HG03439 (cell line): ENCODE data around the gene HSPG2.
"Not testable (repeated sequence)": the region's sequence is repeated elsewhere in the genome, so short reads cannot be mapped to it uniquely, and the experiment has no call there.

ENCODE experiments used
- ATAC-seq: cut with Tn5 transposase; IDR thresholded peaks from one replicate; pipeline ENCODE4 v1.9.1; 2021; ENCODE audit warnings: mild to moderate bottlenecking, moderate library complexity; ENCODE audit not compliant: unreplicated experiment

Gene HSPG2

DNA sequence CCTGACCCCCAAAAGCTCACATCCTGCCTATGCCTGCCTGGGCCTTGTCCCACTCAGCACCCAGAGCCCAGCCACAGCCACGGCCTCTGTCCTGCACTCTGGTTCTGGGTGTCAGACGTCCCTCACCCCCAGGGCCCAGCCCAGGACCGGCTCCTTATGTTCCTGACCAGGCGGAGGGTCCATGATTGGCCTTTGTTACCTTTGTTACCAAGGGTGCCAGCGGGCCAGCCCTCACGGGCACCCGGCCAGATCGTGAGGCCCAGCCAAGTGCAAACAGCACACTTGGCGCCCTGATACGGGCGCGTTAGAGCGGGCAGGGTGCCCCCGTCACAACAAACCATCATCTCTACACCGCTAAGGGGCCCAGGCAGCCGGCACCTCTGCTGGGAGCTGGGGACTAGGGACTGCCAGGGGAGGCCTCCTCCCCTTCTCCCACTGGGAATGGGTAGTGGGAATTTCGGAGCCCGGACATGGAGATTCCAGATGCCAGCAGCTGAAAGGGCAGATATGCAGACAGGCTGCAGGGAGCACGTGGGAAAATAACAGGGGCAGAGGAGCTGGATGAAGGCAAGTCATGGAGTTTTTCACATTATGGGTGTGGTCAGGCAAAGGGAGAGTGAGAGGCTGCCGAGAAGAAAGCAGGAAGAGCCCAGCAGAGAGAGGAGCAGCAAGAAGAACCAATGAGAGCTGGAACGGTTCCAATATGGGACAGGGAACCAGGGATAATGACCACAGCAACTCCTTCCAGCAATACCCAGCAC is 22.1 kb downstream of the HSPG2 start:
- ATAC-seq: no peak

DNA sequence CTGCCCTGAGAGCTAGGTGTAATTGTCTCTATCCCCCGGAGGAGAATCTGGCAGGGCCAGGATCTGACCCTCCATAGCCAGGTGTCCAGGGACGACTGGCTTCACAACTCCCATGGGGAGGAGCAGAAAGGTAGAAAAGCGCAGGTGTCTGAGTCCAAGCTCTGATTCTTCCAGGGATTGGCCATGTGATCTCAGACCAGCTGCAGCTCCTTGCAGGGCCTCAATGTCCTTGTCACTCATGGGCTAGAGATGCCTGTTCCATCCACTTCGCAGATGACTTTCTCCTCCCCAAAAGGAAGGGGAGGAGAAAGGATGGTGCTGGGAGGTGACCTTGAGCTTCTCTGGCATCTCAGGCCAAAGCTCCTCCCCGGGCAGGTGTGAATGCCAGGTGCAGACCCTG is 22.7 kb downstream of the HSPG2 start:
- no peak for ATAC-seq

DNA sequence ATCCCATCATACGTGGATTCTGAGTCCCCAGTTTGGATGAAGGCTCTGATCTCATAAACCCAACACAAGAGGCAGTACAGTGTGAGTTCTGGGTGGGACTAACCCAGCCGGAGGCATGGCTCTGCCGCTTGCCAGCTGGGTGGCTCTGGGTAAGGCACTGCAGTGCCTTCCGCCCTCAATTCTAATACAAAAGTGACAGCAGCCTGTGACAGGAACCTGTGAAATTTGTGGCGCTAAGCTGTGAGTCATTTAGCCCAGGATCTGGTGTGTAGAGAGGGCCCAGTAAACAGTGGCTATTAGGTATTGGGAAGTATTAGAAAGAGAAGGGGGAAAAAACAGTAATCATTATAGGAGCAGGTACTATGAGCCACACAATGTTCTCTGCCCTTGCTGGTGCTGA is 23.3 kb downstream of the HSPG2 start:
- no peak for ATAC-seq

DNA sequence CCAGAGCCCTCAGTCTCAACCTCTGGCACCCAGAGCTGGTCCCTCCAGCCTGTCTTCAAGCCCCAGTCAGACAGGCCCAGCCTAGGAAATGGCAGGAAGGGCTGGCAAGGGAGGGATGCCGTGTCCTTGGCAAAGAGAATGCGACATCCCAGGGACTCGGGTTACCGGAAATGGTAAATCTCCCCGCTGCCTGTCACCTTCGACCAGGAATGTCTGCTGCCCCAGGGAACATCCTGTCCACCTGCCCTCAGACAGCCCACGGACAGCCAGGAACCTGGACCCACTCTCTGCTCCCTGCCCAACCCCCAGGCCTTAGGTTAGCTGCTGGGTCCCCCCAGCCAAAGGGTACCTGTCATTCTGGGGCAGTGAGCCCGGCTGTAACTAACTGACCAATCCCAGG is 23.9 kb downstream of the HSPG2 start:
- no peak for ATAC-seq

- no peak for ATAC-seq
These were observed 24.9 kb downstream of the HSPG2 start for GRCh38 chr1:21912038-21912758.

DNA sequence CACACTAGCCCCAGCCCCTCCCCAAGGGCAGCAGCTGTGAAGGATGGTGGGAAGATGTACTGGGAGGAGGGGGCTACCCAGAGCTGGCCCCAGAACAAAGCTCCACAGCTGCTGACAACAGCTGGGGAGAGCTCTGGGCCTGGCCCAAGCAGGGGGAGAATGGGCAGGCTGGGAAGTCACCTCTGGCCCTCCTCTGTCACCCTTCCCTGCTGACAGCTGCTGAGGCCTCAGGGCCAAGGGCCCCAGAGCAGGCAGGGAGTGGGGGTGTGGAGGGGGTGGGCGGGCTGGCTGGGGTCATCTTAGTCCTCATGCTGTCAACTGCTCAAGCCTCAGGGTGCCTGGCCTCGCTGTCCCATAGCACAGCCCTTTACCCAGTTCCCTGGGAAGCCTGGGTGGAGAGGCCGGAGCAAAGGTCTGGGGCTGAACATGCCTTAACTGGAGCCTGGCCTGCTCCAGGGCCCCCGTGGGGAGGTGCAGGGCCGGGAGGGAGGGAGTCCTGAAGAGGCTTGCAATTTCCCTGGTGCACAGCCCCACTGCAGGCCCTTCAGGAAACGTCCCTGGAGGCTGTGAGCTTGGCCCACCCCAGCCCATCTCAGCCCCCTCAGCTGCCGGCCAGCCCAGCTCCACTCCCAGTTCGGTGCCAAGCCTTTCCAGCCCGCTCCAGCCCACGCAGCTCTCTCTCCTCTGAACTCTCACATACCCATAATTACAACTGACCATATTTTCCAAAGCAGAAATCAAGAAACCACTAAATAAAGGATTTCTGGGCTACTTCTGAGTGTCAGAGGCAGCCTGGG is 25.7 kb downstream of the HSPG2 start:
- ATAC-seq: no peak

- ATAC-seq: no peak
These were observed 26.4 kb downstream of the HSPG2 start for GRCh38 chr1:21910558-21911204.

DNA sequence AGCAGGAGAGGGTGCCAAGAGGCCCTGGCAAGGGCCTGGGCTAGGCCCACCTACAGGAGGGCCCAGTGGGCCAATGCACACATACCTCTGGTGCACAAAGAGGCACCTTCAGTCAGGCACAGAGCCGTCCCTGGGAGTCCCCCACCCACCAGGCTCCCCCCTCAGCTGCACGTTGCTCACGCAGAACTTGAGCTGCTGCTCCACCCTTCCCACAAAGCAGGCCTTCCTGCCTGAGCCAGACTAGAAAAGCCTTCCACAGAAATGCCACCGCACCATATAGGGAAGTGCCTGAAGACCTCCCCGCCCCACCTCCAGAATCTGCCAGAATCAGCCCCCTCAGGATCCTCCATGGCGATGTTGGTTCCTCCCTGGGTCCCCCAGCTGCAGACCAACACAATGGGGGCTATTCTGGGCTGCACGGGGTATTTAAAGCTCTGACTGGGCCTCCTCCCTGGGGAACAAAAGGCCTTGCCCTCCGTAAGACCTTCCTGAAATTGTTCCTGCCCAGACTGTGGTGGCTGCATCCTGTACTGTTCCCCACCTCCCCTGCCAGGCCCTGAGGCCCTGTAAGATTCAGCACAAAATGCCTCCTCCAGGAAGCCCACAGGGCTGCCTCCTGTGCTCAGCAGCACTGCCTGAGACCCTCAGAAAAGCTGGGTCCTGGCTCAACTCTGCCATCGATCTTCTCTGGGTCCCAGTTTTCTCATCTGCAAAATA is 27.2 kb downstream of the HSPG2 start:
- ATAC-seq: no peak

DNA sequence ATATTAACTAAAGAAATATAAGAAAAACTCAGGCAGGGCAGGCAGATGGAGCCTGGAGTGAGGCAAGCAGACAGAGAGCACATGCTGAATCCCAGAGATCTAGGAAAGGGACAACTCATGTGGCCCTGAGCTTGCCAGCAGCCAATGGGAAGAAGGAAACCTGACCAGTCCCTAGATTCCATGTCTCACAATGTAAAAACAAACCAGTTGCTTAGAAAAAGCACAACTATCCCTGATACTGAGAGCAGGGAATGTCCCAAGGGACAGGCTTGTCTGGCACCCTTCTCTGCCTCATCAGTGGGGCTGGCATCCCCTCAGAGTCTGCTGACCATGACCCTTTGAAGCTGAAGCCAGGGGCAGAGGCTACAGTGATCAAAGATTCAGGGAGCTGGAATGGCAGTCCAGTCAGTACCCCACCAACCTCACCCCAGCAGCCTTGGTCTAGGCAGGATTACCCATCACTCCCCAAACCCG is 27.8 kb downstream of the HSPG2 start:
- ATAC-seq: no peak

DNA sequence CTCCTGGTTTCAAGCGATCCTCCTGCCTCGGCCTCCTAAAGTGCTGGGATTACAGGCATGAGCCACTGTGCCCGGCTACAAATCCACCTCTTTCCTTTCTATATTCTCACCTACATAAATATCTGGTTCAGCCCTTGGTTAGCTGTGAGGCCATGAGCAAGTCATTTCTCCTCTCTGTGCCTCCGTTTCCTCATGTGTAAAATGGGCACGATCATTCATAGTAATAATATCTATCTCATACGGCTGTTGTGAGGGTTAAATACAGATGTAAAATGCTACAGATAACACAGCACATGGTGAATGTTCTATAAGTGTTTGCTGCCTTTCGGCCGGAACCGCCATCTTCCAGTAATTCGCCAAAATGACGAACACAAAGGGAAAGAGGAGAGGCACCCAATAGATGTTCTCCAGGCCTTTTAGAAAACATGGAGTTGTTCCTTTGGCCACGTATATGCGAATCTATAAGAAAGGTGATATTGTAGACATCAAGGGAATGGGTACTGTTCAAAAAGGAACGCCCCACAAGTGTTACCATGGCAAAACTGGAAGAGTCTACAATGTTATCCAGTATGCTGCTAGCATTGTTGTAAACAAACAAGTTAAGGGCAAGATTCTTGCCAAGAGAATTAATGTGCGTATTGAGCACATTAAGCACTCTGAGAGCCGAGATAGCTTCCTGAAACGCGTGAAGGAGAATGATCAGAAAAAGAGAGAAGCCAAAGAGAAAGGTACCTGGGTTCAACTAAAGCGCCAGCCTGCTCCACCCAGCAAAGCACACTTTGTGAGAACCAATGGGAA is 29.2 kb downstream of the HSPG2 start:
- ATAC-seq: not testable (repeated sequence)

DNA sequence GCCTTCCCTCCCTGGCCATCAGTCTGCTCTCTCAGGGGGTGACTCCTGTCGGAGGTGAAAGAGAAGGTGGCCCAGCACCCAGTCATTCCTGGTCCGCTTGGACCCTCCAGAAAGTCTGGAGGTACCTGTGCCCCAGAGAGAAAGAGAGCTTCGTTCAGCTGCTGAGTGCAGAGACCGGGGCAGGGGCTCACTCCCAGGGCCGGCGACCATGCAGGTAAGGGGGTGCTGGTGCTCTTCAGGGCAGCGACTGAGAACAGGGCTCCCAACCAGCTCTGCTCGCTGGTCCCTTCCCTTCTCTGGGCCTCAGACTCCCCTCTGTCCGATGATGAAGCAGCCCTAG is 30.1 kb downstream of the HSPG2 start:
- ATAC-seq: no peak

DNA sequence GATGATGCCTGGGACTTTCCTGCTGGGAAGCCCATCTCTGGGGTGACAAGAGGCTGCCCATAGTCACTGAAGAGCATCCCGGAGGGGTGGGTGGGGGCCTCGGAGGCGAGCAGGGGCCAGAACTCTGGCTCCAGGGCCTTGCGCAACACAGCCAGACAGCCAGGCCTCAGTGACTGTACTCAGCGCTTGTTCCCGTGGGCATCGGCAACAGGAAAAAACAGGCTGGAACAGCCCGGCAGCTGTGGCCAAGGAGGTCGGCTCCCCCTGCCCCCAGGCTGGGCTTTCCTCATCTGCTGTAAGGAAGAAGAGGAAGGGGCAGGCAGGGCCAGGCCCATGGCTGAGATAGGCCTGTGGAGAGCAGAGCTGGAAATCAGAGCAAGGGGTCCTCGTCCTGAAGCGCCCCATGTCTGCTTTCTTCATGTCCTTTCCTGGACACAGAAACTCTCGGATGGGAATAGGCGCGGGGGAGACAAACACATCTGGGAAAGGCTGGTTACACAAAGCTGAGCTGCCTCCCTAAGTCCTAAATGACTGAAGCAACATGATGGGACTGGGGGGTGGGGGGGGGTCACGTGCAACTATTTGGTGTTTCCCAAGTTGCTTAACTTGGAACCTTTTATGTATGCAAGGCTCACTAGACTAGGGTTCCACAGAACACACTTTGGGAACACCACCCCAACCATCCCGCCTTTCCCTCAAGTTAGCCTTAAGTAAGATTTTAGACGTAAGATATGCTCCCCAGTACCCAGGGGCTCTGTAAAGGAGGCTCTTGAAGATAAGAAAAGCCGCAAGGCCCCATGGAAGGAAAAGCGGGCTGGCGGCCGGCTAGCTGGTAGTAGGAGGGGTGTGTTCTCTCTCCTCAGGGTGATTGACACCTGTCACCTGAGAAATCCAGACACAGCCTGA is 30.7 kb downstream of the HSPG2 start:
- ATAC-seq: no peak

GRCh38 chr1:21904704-21905520 is 32.2 kb downstream of the HSPG2 start:
- ATAC-seq: no peak

GRCh38 chr1:21904454-21904703 is 32.7 kb downstream of the HSPG2 start:
- ATAC-seq: no peak

- no peak for ATAC-seq
These were observed 33.3 kb downstream of the HSPG2 start for GRCh38 chr1:21903638-21904453.

- no peak for ATAC-seq
These were observed 34.8 kb downstream of the HSPG2 start for GRCh38 chr1:21902026-21903012.
